Smooth muscle cell (in vitro differentiated cells): ENCODE data around the gene PLCG2. TPM values are rescaled to one million over a fixed set of nuclear protein-coding genes. Genes with fewer than 3 reads are reported as not detected.

Experiments used
- DNase-seq: peaks from one replicate; lab custom pipeline; 2025; ENCODE audit not compliant: unreplicated experiment; lab: John Stamatoyannopoulos, UW
- H2AFZ ChIP-seq: fragments of 200-600 bp; sonication (generic); 2 replicates; pipeline ENCODE4 v1.6.0; 2016; ENCODE audit warnings: antibody characterized with exemption, low read depth, mild to moderate bottlenecking
- H3F3A ChIP-seq: fragments of 200-600 bp; sonication (generic); 2 replicates; pipeline ENCODE4 v1.6.0; 2017; ENCODE audit warnings: antibody characterized with exemption, low read depth
- H3K27ac ChIP-seq: fragments of 200-600 bp; sonication (generic); 2 replicates; pipeline ENCODE4 v1.5.1; 2016; ENCODE audit warnings: low read depth, mild to moderate bottlenecking
- H3K27me3 ChIP-seq: fragments of 200-600 bp; sonication (generic); 2 replicates; pipeline ENCODE4 v1.6.1; 2016; ENCODE audit warnings: low read depth, mild to moderate bottlenecking
- H3K36me3 ChIP-seq: fragments of 200-600 bp; sonication (generic); 2 replicates; pipeline ENCODE4 v1.5.1; 2016; ENCODE audit warnings: low read depth
- H3K4me1 ChIP-seq: fragments of 200-600 bp; sonication (generic); 2 replicates; pipeline ENCODE4 v1.5.1; 2016; ENCODE audit warnings: low read depth
- H3K4me2 ChIP-seq: fragments of 200-600 bp; sonication (generic); 2 replicates; pipeline ENCODE4 v1.6.0; 2016; ENCODE audit warnings: mild to moderate bottlenecking
- H3K4me3 ChIP-seq: fragments of 200-600 bp; sonication (generic); 2 replicates; pipeline ENCODE4 v1.5.1; 2016; ENCODE audit warnings: mild to moderate bottlenecking
- H3K79me2 ChIP-seq: fragments of 200-600 bp; sonication (generic); 2 replicates; pipeline ENCODE4 v1.6.0; 2016; ENCODE audit warnings: low read depth, mild to moderate bottlenecking
- H3K9ac ChIP-seq: fragments of 200-600 bp; sonication (generic); 2 replicates; pipeline ENCODE4 v1.6.0; 2016; ENCODE audit warnings: low read depth
- H3K9me3 ChIP-seq: fragments of 200-600 bp; sonication (generic); replicated peaks from 2 replicates; pipeline ENCODE4 v1.5.1; 2016; ENCODE audit warnings: low read depth
- H4K20me1 ChIP-seq: fragments of 200-600 bp; sonication (generic); 2 replicates; pipeline ENCODE4 v1.6.0; 2016; ENCODE audit warnings: low read depth
- WGBS: methylation state at CpG from one replicate; pipeline ENCODE4 v1.1.7; 2016; ENCODE audit warnings: low lambda C conversion rate; 5-methylcytosine and 5-hydroxymethylcytosine counted together
- polyA plus RNA-seq: library from polyadenylated mRNA; unstranded; fragments of >200 nt; fragmentation: Nextera tagmentation; extraction: Ambion mirVana; gene quantifications from 2 replicates; pipeline ENCODE4 v1.2.1, GENCODE V29; 2016
- total RNA-seq: library from RNA; depleted of rRNA; stranded (reverse); fragments of >200 nt; gene quantifications from 2 replicates; pipeline ENCODE4 v1.2.3, GENCODE V29; 2014
- TF ChIP-seq, protein P1 (sequence below): fragments of 200-600 bp; sonication (generic); IDR thresholded peaks from 2 replicates; pipeline ENCODE4 v1.5.1; 2017; ENCODE audit warnings: borderline replicate concordance, mild to moderate bottlenecking, antibody characterized with exemption; ENCODE audit not compliant: insufficient read depth, poor library complexity, severe bottlenecking

Gene PLCG2
- total and polyA plus RNA-seq, 2 experiments from 2014 or later, result 1.7 TPM; not detected in 1

GRCh38 chr16:81878529-81878928 lies 99.4 kb downstream of the PLCG2 start:
- TF ChIP-seq, protein P1, sequence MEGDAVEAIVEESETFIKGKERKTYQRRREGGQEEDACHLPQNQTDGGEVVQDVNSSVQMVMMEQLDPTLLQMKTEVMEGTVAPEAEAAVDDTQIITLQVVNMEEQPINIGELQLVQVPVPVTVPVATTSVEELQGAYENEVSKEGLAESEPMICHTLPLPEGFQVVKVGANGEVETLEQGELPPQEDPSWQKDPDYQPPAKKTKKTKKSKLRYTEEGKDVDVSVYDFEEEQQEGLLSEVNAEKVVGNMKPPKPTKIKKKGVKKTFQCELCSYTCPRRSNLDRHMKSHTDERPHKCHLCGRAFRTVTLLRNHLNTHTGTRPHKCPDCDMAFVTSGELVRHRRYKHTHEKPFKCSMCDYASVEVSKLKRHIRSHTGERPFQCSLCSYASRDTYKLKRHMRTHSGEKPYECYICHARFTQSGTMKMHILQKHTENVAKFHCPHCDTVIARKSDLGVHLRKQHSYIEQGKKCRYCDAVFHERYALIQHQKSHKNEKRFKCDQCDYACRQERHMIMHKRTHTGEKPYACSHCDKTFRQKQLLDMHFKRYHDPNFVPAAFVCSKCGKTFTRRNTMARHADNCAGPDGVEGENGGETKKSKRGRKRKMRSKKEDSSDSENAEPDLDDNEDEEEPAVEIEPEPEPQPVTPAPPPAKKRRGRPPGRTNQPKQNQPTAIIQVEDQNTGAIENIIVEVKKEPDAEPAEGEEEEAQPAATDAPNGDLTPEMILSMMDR, result no peak
- no peaks in the 10 kb centered on the region for H4K20me1 ChIP-seq
- H3K27me3 ChIP-seq, result peaks cover 10% of the 10 kb centered on the region
- H2AFZ ChIP-seq, result no peak overlapping the region
- H3K36me3 ChIP-seq, result no peaks in the 10 kb centered on the region
- no peak for DNase-seq
- WGBS, result 86% methylated on average over 10 of the region's 10 CpGs
- H3K27ac ChIP-seq, result no peak overlapping the region
- H3K4me1 ChIP-seq, result no peaks in the 10 kb centered on the region
- no peaks in the 10 kb centered on the region for H3F3A ChIP-seq
- H3K4me2 ChIP-seq, result no peak overlapping the region
- H3K9me3 ChIP-seq, result no peaks in the 10 kb centered on the region
- H3K4me3 ChIP-seq, result no peak overlapping the region
- H3K9ac ChIP-seq, result no peak overlapping the region
- no peaks in the 10 kb centered on the region for H3K79me2 ChIP-seq

- Histone ChIP-seq H4K20me1 (no peaks in the 10 kb centered on the region), H3K27me3 (peaks cover 10% of the 10 kb centered on the region), H3K4me3 (no peak overlapping the region), H3K27ac (no peak overlapping the region), H3K9ac (no peak overlapping the region), H2AFZ (no peak overlapping the region), H3K9me3 (no peaks in the 10 kb centered on the region), H3K4me1 (no peaks in the 10 kb centered on the region), H3K4me2 (no peak overlapping the region), H3F3A (no peaks in the 10 kb centered on the region), H3K36me3 (no peaks in the 10 kb centered on the region), H3K79me2 (no peaks in the 10 kb centered on the region)
- DNase-seq, result no peak
- TF ChIP-seq, protein P1, result no peak
- 64% methylated on average over 7 of the region's 7 CpGs for WGBS
These were observed 100.5 kb downstream of the PLCG2 start for GRCh38 chr16:81879625-81880024.

GRCh38 chr16:81880816-81881215 lies 101.7 kb downstream of the PLCG2 start:
- WGBS, result 88% methylated on average over 13 of the region's 13 CpGs
- TF ChIP-seq, protein P1, result no peak

DNA sequence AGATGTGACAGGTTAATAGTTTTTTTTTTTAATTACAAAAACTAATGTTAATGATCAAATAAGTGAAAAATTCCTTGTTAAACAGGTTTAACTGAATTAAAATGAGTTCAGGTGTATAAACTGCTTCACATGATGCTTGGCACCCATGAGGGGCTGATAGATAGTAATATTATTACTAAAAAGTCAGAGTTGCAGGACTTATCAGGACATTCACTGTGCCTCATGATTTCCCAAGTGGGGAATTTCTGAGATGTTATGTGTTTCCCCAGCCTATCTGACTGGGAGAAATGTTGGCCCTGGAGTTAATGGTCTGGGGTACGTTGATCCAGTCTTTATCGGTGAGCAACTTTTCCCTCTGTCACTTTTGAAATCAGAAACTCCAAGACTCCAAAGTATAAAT lies 102.1 kb downstream of the PLCG2 start:
- Histone ChIP-seq H3K27me3 (peaks cover 10% of the 10 kb centered on the region), H3K9me3 (no peaks in the 10 kb centered on the region), H3K4me2 (no peak overlapping the region), H4K20me1 (no peaks in the 10 kb centered on the region), H3K9ac (no peak overlapping the region), H3K27ac (no peak overlapping the region), H2AFZ (no peak overlapping the region), H3F3A (no peaks in the 10 kb centered on the region), H3K4me3 (no peak overlapping the region), H3K4me1 (no peaks in the 10 kb centered on the region), H3K79me2 (no peaks in the 10 kb centered on the region), H3K36me3 (no peaks in the 10 kb centered on the region)
- DNase-seq, result no peak
- TF ChIP-seq, protein P1, result no peak
- 95% methylated on average over 2 of the region's 2 CpGs for WGBS

More at GRCh38 chr16:81880816-81881215, 101.7 kb downstream of the PLCG2 start:
- no peaks in the 10 kb centered on the region for H3K4me1 ChIP-seq
- no peaks in the 10 kb centered on the region for H4K20me1 ChIP-seq
- H3K9ac ChIP-seq, result no peak overlapping the region
- no peaks in the 10 kb centered on the region for H3F3A ChIP-seq
- no peaks in the 10 kb centered on the region for H3K9me3 ChIP-seq
- no peak overlapping the region for H3K4me3 ChIP-seq
- H3K27me3 ChIP-seq, result peaks cover 10% of the 10 kb centered on the region
- no peak overlapping the region for H3K4me2 ChIP-seq
- H3K27ac ChIP-seq, result no peak overlapping the region
- no peaks in the 10 kb centered on the region for H3K36me3 ChIP-seq
- no peak overlapping the region for H2AFZ ChIP-seq
- H3K79me2 ChIP-seq, result no peaks in the 10 kb centered on the region
- no peak for DNase-seq
